Smooth muscle cell (in vitro differentiated cells): ENCODE measurements around the gene CD4. TPM values are rescaled to one million over a fixed set of nuclear protein-coding genes. Genes with fewer than 3 reads are reported as not detected.

ENCODE experiments used
- DNase-seq: peaks from one replicate; lab custom pipeline; 2025; ENCODE audit not compliant: unreplicated experiment; lab: John Stamatoyannopoulos, UW
- H2AFZ ChIP-seq: fragments of 200-600 bp; sonication (generic); 2 replicates; pipeline ENCODE4 v1.6.0; 2016; ENCODE audit warnings: antibody characterized with exemption, low read depth, mild to moderate bottlenecking
- H3F3A ChIP-seq: fragments of 200-600 bp; sonication (generic); 2 replicates; pipeline ENCODE4 v1.6.0; 2017; ENCODE audit warnings: antibody characterized with exemption, low read depth
- H3K27ac ChIP-seq: fragments of 200-600 bp; sonication (generic); 2 replicates; pipeline ENCODE4 v1.5.1; 2016; ENCODE audit warnings: low read depth, mild to moderate bottlenecking
- H3K27me3 ChIP-seq: fragments of 200-600 bp; sonication (generic); 2 replicates; pipeline ENCODE4 v1.6.1; 2016; ENCODE audit warnings: low read depth, mild to moderate bottlenecking
- H3K36me3 ChIP-seq: fragments of 200-600 bp; sonication (generic); 2 replicates; pipeline ENCODE4 v1.5.1; 2016; ENCODE audit warnings: low read depth
- H3K4me1 ChIP-seq: fragments of 200-600 bp; sonication (generic); 2 replicates; pipeline ENCODE4 v1.5.1; 2016; ENCODE audit warnings: low read depth
- H3K4me2 ChIP-seq: fragments of 200-600 bp; sonication (generic); 2 replicates; pipeline ENCODE4 v1.6.0; 2016; ENCODE audit warnings: mild to moderate bottlenecking
- H3K4me3 ChIP-seq: fragments of 200-600 bp; sonication (generic); 2 replicates; pipeline ENCODE4 v1.5.1; 2016; ENCODE audit warnings: mild to moderate bottlenecking
- H3K79me2 ChIP-seq: fragments of 200-600 bp; sonication (generic); 2 replicates; pipeline ENCODE4 v1.6.0; 2016; ENCODE audit warnings: low read depth, mild to moderate bottlenecking
- H3K9ac ChIP-seq: fragments of 200-600 bp; sonication (generic); 2 replicates; pipeline ENCODE4 v1.6.0; 2016; ENCODE audit warnings: low read depth
- H3K9me3 ChIP-seq: fragments of 200-600 bp; sonication (generic); replicated peaks from 2 replicates; pipeline ENCODE4 v1.5.1; 2016; ENCODE audit warnings: low read depth
- H4K20me1 ChIP-seq: fragments of 200-600 bp; sonication (generic); 2 replicates; pipeline ENCODE4 v1.6.0; 2016; ENCODE audit warnings: low read depth
- CTCF ChIP-seq: fragments of 200-600 bp; sonication (generic); IDR thresholded peaks from 2 replicates; pipeline ENCODE4 v1.5.1; 2017; ENCODE audit warnings: borderline replicate concordance, mild to moderate bottlenecking, antibody characterized with exemption; ENCODE audit not compliant: insufficient read depth, poor library complexity, severe bottlenecking
- WGBS: methylation state at CpG from one replicate; pipeline ENCODE4 v1.1.7; 2016; ENCODE audit warnings: low lambda C conversion rate; 5-methylcytosine and 5-hydroxymethylcytosine counted together
- polyA plus RNA-seq: library from polyadenylated mRNA; unstranded; fragments of >200 nt; fragmentation: Nextera tagmentation; extraction: Ambion mirVana; gene quantifications from 2 replicates; pipeline ENCODE4 v1.2.1, GENCODE V29; 2016
- total RNA-seq: library from RNA; depleted of rRNA; stranded (reverse); fragments of >200 nt; gene quantifications from 2 replicates; pipeline ENCODE4 v1.2.3, GENCODE V29; 2014

CD4 gene
- total and polyA plus RNA-seq, 2 experiments from 2014 or later: 0.13 to 2.5 TPM

- Histone ChIP-seq H3K9ac (peak overlapping the region; percentile 79), H3K4me2 (peak overlapping the region; percentile 99), H3K27me3 (no peaks in the 10 kb centered on the region), H3K9me3 (no peaks in the 10 kb centered on the region), H3F3A (peaks cover 28% of the 10 kb centered on the region), H3K27ac (peak overlapping the region; percentile 57), H2AFZ (peak overlapping the region; percentile 87), H3K36me3 (no peaks in the 10 kb centered on the region), H3K4me3 (peak overlapping the region; percentile 94), H4K20me1 (peaks cover 46% of the 10 kb centered on the region), H3K79me2 (peaks cover 22% of the 10 kb centered on the region), H3K4me1 (peaks cover 50% of the 10 kb centered on the region)
- TF ChIP-seq CTCF: no peak
- no peak for DNase-seq
- WGBS: 2% methylated on average over 38 of the region's 44 CpGs
These were observed 21.7 kb upstream of the CD4 start for GRCh38 chr12:6767353-6768319.

GRCh38 chr12:6768437-6768914 is 20.9 kb upstream of the CD4 start:
- Histone ChIP-seq H3K9me3 (no peaks in the 10 kb centered on the region), H2AFZ (no peak overlapping the region), H3K36me3 (no peaks in the 10 kb centered on the region), H3K79me2 (peaks cover 22% of the 10 kb centered on the region), H3K9ac (no peak overlapping the region), H3F3A (peaks cover 21% of the 10 kb centered on the region), H3K27ac (no peak overlapping the region), H3K4me2 (peak overlapping the region; percentile 99), H3K4me1 (peaks cover 49% of the 10 kb centered on the region), H3K27me3 (peaks cover 6% of the 10 kb centered on the region), H3K4me3 (peak overlapping the region; percentile 94), H4K20me1 (peaks cover 46% of the 10 kb centered on the region)
- TF ChIP-seq CTCF: no peak
- DNase-seq: no peak
- WGBS: 26% methylated on average over 6 of the region's 6 CpGs

- peak overlapping the region; percentile 94 for H3K4me3 ChIP-seq
- no peak overlapping the region for H2AFZ ChIP-seq
These were observed 20.3 kb upstream of the CD4 start for GRCh38 chr12:6768990-6769389.

More at GRCh38 chr12:6768990-6769389, 20.3 kb upstream of the CD4 start:
- peak overlapping the region; percentile 99 for H3K4me2 ChIP-seq
- H3K4me1 ChIP-seq: peaks cover 49% of the 10 kb centered on the region
- TF ChIP-seq CTCF: no peak
- no peaks in the 10 kb centered on the region for H3K9me3 ChIP-seq
- DNase-seq: no peak
- peaks cover 7% of the 10 kb centered on the region for H3K27me3 ChIP-seq
- H4K20me1 ChIP-seq: peaks cover 46% of the 10 kb centered on the region
- 39% methylated on average over 6 of the region's 6 CpGs for WGBS
- H3F3A ChIP-seq: peaks cover 16% of the 10 kb centered on the region
- no peaks in the 10 kb centered on the region for H3K36me3 ChIP-seq
- H3K27ac ChIP-seq: no peak overlapping the region
- H3K79me2 ChIP-seq: peaks cover 22% of the 10 kb centered on the region
- no peak overlapping the region for H3K9ac ChIP-seq
